Measurements from ENCODE around the gene XAB2. TPM values are rescaled to one million over a fixed set of nuclear protein-coding genes. Genes with fewer than 3 reads are reported as not detected.

The XAB2 gene
- total RNA-seq, 1 experiment from 2014 or later = 48.0 TPM

DNA sequence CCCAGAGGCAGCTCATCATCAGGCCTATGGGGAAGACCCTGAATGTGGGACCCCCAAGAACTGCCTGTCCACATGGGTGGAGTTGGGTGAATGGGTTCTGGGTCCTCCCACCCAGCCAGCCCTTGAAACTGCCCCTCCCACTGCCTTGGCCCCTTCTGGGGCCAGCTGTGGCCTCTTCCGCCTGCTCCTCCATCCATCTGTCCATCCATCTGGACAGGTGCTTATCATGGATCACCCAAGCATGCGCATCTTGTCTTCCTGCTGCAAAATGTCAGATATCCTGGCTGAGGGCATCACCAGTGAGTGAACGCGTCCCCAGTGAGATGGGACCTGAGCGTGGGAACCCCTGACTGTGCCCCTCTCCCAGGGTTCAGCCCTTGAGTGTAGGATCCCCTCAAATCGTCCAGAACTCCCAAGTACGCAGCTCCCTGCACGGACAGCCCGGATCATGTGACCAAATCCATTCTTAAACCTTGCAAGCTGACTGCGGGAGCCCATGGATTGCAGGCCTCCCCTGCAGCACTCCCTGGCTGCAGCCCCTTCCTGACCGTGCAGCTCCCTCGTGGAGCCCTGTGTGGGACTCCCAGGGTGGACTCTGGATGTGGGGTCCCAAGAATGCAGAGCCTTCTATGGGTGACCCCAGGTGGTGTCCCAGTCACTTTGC lies 9.6 kb upstream of the XAB2 start:
- 0 out of 5 replicates have a peak overlapping the region, but pooled peaks of 1 of the 2 experiments have one; percentile 9 for H3K4me3 Mint-ChIP-seq
- Histone ChIP-seq H2BK5ac (ENCODE audit: insufficient read length, low read length) (no peak overlapping the region), H2BK12ac (ENCODE audit: insufficient read length, low read depth, low read length) (no peak overlapping the region)

More for the DNA sequence above, 9.6 kb upstream of the XAB2 start:
- Mint-ChIP-seq H3K9me3 (no peaks in the 10 kb centered on the region), H3K27me3 (ENCODE audit: low read depth) (peaks cover 28% of the 10 kb centered on the region), H3K27ac (no peak overlapping the region), H3K36me3 (ENCODE audit: insufficient read depth in 1 of 3, low read depth in 3 of 3) (peaks cover 9 to 19% (median 14%) of the 10 kb centered on the region in 3 experiments), H3K4me1 (peaks cover 0 to 13% of the 10 kb centered on the region in 2 experiments; a peak in 2 of 4 replicates)
- Histone ChIP-seq H3K27me3 (ENCODE audit: insufficient read depth, low read length) (peaks cover 16% of the 10 kb centered on the region; the same call in 1 of the 2 replicates), H4K8ac (replicated peaks; ENCODE audit: insufficient read length, low read depth, low read length) (no peak overlapping the region), H3K4ac (ENCODE audit: low read depth, low read length) (no peak overlapping the region), H4K20me1 (ENCODE audit: control insufficient read depth, insufficient read depth, insufficient read length) (no peaks in the 10 kb centered on the region), H4K5ac (ENCODE audit: insufficient read length, low read depth, low read length) (no peak overlapping the region), H2AK5ac (ENCODE audit: insufficient read length, low read length) (no peak overlapping the region), H4K91ac (ENCODE audit: insufficient read length, low read depth, low read length) (no peak overlapping the region), H2AFZ (ENCODE audit: low read length) (no peak overlapping the region), H3T11ph (ENCODE audit: low read length) (no peak overlapping the region), H3K9ac (ENCODE audit: extremely low read depth, insufficient read length, low read length) (no peak overlapping the region), H3K14ac (ENCODE audit: insufficient read depth, low read length) (no peak overlapping the region), H2BK15ac (ENCODE audit: low read depth, low read length) (no peak overlapping the region), H3K4me2 (ENCODE audit: insufficient read depth, insufficient read length, low read length) (no peak overlapping the region), H3K4me1 (ENCODE audit: insufficient read depth, low read length) (no peaks in the 10 kb centered on the region), H3K9me3 (ENCODE audit: control insufficient read depth, low read depth, low read length) (no peaks in the 10 kb centered on the region), H3K27ac (ENCODE audit: insufficient read length, low read depth, low read length) (no peak overlapping the region), H3K79me2 (ENCODE audit: insufficient read depth, low read length) (no peaks in the 10 kb centered on the region), H3K18ac (ENCODE audit: insufficient read length, low read depth, low read length) (no peak overlapping the region), H2BK120ac (ENCODE audit: low read depth, low read length, poor library complexity, severe bottlenecking) (no peak overlapping the region), H3K23ac (ENCODE audit: insufficient read length, low read depth, low read length) (no peak overlapping the region), H3K23me2 (ENCODE audit: insufficient read length, low read depth, low read length, poor library complexity, severe bottlenecking) (no peaks in the 10 kb centered on the region), H2BK20ac (ENCODE audit: low read depth, low read length, poor library complexity, severe bottlenecking) (no peak overlapping the region), H3K56ac (ENCODE audit: insufficient read length, low read depth, low read length) (no peak overlapping the region), H3K79me1 (ENCODE audit: insufficient read depth, low read depth, low read length, poor library complexity, severe bottlenecking) (no peaks in the 10 kb centered on the region)
- TF ChIP-seq, protein P1, sequence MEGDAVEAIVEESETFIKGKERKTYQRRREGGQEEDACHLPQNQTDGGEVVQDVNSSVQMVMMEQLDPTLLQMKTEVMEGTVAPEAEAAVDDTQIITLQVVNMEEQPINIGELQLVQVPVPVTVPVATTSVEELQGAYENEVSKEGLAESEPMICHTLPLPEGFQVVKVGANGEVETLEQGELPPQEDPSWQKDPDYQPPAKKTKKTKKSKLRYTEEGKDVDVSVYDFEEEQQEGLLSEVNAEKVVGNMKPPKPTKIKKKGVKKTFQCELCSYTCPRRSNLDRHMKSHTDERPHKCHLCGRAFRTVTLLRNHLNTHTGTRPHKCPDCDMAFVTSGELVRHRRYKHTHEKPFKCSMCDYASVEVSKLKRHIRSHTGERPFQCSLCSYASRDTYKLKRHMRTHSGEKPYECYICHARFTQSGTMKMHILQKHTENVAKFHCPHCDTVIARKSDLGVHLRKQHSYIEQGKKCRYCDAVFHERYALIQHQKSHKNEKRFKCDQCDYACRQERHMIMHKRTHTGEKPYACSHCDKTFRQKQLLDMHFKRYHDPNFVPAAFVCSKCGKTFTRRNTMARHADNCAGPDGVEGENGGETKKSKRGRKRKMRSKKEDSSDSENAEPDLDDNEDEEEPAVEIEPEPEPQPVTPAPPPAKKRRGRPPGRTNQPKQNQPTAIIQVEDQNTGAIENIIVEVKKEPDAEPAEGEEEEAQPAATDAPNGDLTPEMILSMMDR (conservative IDR thresholded peaks at IDR 0.05) = no peak
- DNase-seq = no peak
- WGBS (ENCODE audit: extremely low coverage, insufficient read length, low lambda C conversion rate) = no CpG with 5 or more reads among the region's 12 CpGs

Data from H9 (cell line).